GM06990 (cell line): ENCODE data around the gene USP20.

Experiments
- DNase-seq: peaks from one replicate; pipeline ENCODE4 v3.0.0-alpha.2; 2011; ENCODE audit not compliant: insufficient read length; ENCODE audit errors: extremely low read depth
- H3K27me3 ChIP-seq: replicated peaks from 2 replicates; pipeline ENCODE4 v1.6.0; 2011; ENCODE audit warnings: low read length; ENCODE audit not compliant: control insufficient read depth, insufficient read depth
- H3K36me3 ChIP-seq: 2 replicates; pipeline ENCODE4 v1.5.1; 2011; ENCODE audit warnings: low read length; ENCODE audit not compliant: control insufficient read depth, insufficient read depth
- H3K4me3 ChIP-seq: replicated peaks from 2 replicates; pipeline ENCODE4 v1.5.1; 2011; ENCODE audit warnings: low read depth, mild to moderate bottlenecking, control low read depth, low read length
- CTCF ChIP-seq: IDR thresholded peaks from 2 replicates; pipeline ENCODE4 v1.5.1; 2011; ENCODE audit warnings: low read length, control low read depth, mild to moderate bottlenecking, inconsistent platforms; ENCODE audit not compliant: insufficient read depth, poor library complexity, severe bottlenecking

USP20 gene

GRCh38 chr9:129897263-129897662 lies 62.0 kb downstream of the USP20 start:
- TF ChIP-seq CTCF = no peak
- Histone ChIP-seq H3K27me3 (no peaks in the 10 kb centered on the region), H3K36me3 (peaks cover 36% of the 10 kb centered on the region), H3K4me3 (no peak overlapping the region)
- DNase-seq = no peak

GRCh38 chr9:129898185-129898584 lies 62.9 kb downstream of the USP20 start:
- no peaks in the 10 kb centered on the region for H3K27me3 ChIP-seq
- DNase-seq = no peak
- no peak for TF ChIP-seq CTCF
- H3K36me3 ChIP-seq = peaks cover 38% of the 10 kb centered on the region
- H3K4me3 ChIP-seq = no peak overlapping the region

- no peak overlapping the region for H3K4me3 ChIP-seq
- no peak for TF ChIP-seq CTCF
- DNase-seq = no peak
- peaks cover 38% of the 10 kb centered on the region for H3K36me3 ChIP-seq
- H3K27me3 ChIP-seq = no peaks in the 10 kb centered on the region
Measured at GRCh38 chr9:129899620-129900019, 64.4 kb downstream of the USP20 start.

- H3K4me3 ChIP-seq = no peak overlapping the region
- DNase-seq = no peak
- H3K27me3 ChIP-seq = no peaks in the 10 kb centered on the region
- no peak for TF ChIP-seq CTCF
- H3K36me3 ChIP-seq = peaks cover 40% of the 10 kb centered on the region
Measured at GRCh38 chr9:129900263-129901027, 65.2 kb downstream of the USP20 start.

GRCh38 chr9:129901993-129902739 lies 66.9 kb downstream of the USP20 start:
- Histone ChIP-seq H3K27me3 (no peaks in the 10 kb centered on the region), H3K4me3 (no peak overlapping the region), H3K36me3 (peaks cover 29% of the 10 kb centered on the region)
- no peak for DNase-seq
- no peak for TF ChIP-seq CTCF
